ENCODE measurements around the gene ECEL1.
"Not testable (repeated sequence)": the region's sequence is repeated elsewhere in the genome, so short reads cannot be mapped to it uniquely, and the experiment has no call there.

ECEL1 gene

GRCh38 chr2:232440220-232441018 lies 47.2 kb downstream of the ECEL1 start:
- peak; percentile 52 to 58 for DNase-seq

- DNase-seq: no peak
These were observed 47.9 kb downstream of the ECEL1 start for GRCh38 chr2:232439758-232440135.

- no peak for DNase-seq
These were observed 48.5 kb downstream of the ECEL1 start for GRCh38 chr2:232438951-232439757.

GRCh38 chr2:232438091-232438490 lies 49.5 kb downstream of the ECEL1 start:
- DNase-seq: no peak

GRCh38 chr2:232437195-232437571 lies 50.5 kb downstream of the ECEL1 start:
- DNase-seq: no peak

- no peak for DNase-seq
These were observed 51.0 kb downstream of the ECEL1 start for GRCh38 chr2:232436381-232437194.

GRCh38 chr2:232435805-232436204 lies 51.8 kb downstream of the ECEL1 start:
- DNase-seq: no peak

- no peak for DNase-seq
These were observed 52.3 kb downstream of the ECEL1 start for GRCh38 chr2:232435375-232435648.

- DNase-seq: no peak
These were observed 52.9 kb downstream of the ECEL1 start for GRCh38 chr2:232434563-232435374.

- no peak for DNase-seq
These were observed 53.5 kb downstream of the ECEL1 start for GRCh38 chr2:232434091-232434490.

- DNase-seq: not testable (repeated sequence)
These were observed 54.0 kb downstream of the ECEL1 start for GRCh38 chr2:232433622-232434021.

GRCh38 chr2:232432598-232433184 lies 54.9 kb downstream of the ECEL1 start:
- DNase-seq: no peak

GRCh38 chr2:232431705-232432590 lies 55.7 kb downstream of the ECEL1 start:
- DNase-seq: no peak

Data from bone marrow (tissue), 2 donors.